ENCODE data around the gene SULT2B1.

- TF ChIP-seq CEBPB (IDR thresholded peaks at IDR 0.05) (no peak), BHLHE40 (IDR thresholded peaks at IDR 0.05; ENCODE audit: low read depth, low read length) (no peak), MAFK (IDR thresholded peaks at IDR 0.05; ENCODE audit: partially characterized antibody) (no peak), CBX2 (IDR thresholded peaks at IDR 0.05; ENCODE audit: borderline replicate concordance, low read depth) (no peak), CTCF (IDR thresholded peaks at IDR 0.05) (no peak), NR3C1 (IDR thresholded peaks at IDR 0.05) (no peak), POLR2A (IDR thresholded peaks at IDR 0.05; ENCODE audit: low read length) (no peak), HOXB13 (CRISPR knock-in tag; IDR thresholded peaks at IDR 0.05; ENCODE audit: low read depth) (no peak), HMGXB4 (CRISPR knock-in tag; IDR thresholded peaks at IDR 0.05; ENCODE audit: borderline replicate concordance) (no peak), JUNB (IDR thresholded peaks at IDR 0.05) (no peak)
These were observed 66.4 kb downstream of the SULT2B1 start for GRCh38 chr19:48618278-48618915.

All from A549 (cell line).